C4-2B (cell line): ENCODE results near the gene IRF2BP2.

Experiments
- ZFX ChIP-seq: fragments of 450-650 bp; IDR thresholded peaks from 2 replicates; pipeline ENCODE4 v1.6.1; 2017
- TF ChIP-seq, protein P1 (sequence below): fragments of 450-650 bp; conservative IDR thresholded peaks from 2 replicates; pipeline ENCODE4 v1.5.1; 2017; ENCODE audit warnings: mild to moderate bottlenecking

DNA sequence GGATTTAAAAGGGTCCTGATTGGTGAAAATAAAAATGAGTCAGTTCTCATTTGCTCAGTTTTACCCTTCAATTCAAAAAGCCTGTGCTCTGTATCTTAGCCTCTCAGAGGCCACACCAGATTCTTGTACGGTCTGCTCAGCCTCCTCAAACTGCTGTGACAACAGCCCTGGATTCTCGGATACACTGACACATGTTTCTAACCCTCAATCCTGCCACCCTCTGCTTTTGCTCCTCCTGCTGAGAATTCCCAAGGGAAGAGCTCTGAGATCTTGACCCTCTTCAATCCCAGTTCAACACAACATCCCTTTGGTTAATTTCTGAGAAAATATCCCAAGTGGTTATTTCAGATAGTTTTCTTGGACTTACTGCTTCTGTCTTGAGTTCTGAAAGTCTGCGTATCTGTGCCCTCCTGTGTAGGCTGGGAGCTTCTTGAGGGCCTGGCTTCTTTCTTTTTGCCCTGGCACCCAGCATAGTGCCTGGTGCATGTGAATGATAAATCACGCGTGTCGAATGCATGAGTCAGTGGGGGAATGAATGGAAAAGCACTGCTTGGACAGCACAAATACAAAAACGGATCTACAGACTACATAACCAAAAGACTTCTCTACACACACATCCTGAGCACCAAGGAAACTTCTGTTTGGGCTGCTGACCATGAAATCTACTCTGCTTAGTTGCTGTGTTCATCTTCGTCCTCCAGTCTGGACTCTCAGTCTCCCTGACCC is 24.5 kb downstream of the IRF2BP2 start:
- TF ChIP-seq, protein P1, sequence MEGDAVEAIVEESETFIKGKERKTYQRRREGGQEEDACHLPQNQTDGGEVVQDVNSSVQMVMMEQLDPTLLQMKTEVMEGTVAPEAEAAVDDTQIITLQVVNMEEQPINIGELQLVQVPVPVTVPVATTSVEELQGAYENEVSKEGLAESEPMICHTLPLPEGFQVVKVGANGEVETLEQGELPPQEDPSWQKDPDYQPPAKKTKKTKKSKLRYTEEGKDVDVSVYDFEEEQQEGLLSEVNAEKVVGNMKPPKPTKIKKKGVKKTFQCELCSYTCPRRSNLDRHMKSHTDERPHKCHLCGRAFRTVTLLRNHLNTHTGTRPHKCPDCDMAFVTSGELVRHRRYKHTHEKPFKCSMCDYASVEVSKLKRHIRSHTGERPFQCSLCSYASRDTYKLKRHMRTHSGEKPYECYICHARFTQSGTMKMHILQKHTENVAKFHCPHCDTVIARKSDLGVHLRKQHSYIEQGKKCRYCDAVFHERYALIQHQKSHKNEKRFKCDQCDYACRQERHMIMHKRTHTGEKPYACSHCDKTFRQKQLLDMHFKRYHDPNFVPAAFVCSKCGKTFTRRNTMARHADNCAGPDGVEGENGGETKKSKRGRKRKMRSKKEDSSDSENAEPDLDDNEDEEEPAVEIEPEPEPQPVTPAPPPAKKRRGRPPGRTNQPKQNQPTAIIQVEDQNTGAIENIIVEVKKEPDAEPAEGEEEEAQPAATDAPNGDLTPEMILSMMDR = no peak
- no peak for TF ChIP-seq ZFX
